Measurements from ENCODE around the gene AMER2. TPM values are rescaled to one million over a fixed set of nuclear protein-coding genes. Genes with fewer than 3 reads are reported as not detected.

The AMER2 gene
- total and polyA plus RNA-seq, 10 donors, result not detected

- no peak for DNase-seq
- H3K36me3 ChIP-seq, result no peaks in the 10 kb centered on the region
- 32 to 82% (median 56%) methylated on average over 5 of the region's 5 CpGs for WGBS, 5 donors
- no peak overlapping the region for H3K27ac ChIP-seq
- H3K9me3 ChIP-seq, result peaks cover 0 to 3% (median 0%) of the 10 kb centered on the region in 8 donors
- intact Hi-C loops (cut with DNase I; ENCODE audit: low total_unique reads), result no loop called here
- no peaks in the 10 kb centered on the region for H3K4me1 ChIP-seq
- H3K27me3 ChIP-seq (replicated peaks in 1 of 7), result peaks cover 0 to 67% (median 9%) of the 10 kb centered on the region in 7 donors
- no peak for TF ChIP-seq POLR2AphosphoS5 (IDR thresholded peaks at IDR 0.05)
- TF ChIP-seq CTCF (IDR thresholded peaks at IDR 0.05 in 8 of 11, conservative IDR thresholded peaks at IDR 0.05 in 3 of 11), result no peak
- no peak overlapping the region for H3K4me3 ChIP-seq
Measured at GRCh38 chr13:25190256-25190655, 18.2 kb upstream of the AMER2 start.

GRCh38 chr13:25187596-25187995 lies 15.5 kb upstream of the AMER2 start:
- H3K27ac ChIP-seq, result no peak overlapping the region
- no peak overlapping the region for H3K4me3 ChIP-seq
- DNase-seq, result no peak
- peaks cover 0 to 55% (median 6%) of the 10 kb centered on the region in 7 donors for H3K27me3 ChIP-seq (replicated peaks in 1 of 7)
- no peaks in the 10 kb centered on the region for H3K9me3 ChIP-seq
- H3K4me1 ChIP-seq, result no peaks in the 10 kb centered on the region
- WGBS, 5 donors, result 72 to 83% (median 75%) methylated on average over 5 of the region's 5 CpGs
- H3K36me3 ChIP-seq, result no peaks in the 10 kb centered on the region
- intact Hi-C loops (cut with DNase I; ENCODE audit: low total_unique reads), result no loop called here
- TF ChIP-seq POLR2AphosphoS5 (IDR thresholded peaks at IDR 0.05) (no peak), POLR2A (IDR thresholded peaks at IDR 0.05) (no peak), CTCF (IDR thresholded peaks at IDR 0.05 in 8 of 11, conservative IDR thresholded peaks at IDR 0.05 in 3 of 11) (no peak)

- Histone ChIP-seq H3K36me3 (no peaks in the 10 kb centered on the region), H3K9me3 (no peaks in the 10 kb centered on the region), H3K4me3 (no peak overlapping the region), H3K27ac (no peak overlapping the region), H3K4me1 (no peaks in the 10 kb centered on the region), H3K27me3 (replicated peaks in 1 of 7) (peaks cover 0 to 47% (median 0%) of the 10 kb centered on the region in 7 donors)
- intact Hi-C loops (cut with DNase I; ENCODE audit: low total_unique reads), result no loop called here
- no peak for TF ChIP-seq CTCF (IDR thresholded peaks at IDR 0.05 in 8 of 11, conservative IDR thresholded peaks at IDR 0.05 in 3 of 11)
- no peak for DNase-seq
- WGBS, 5 donors, result 64 to 87% (median 81%) methylated on average over 12 of the region's 12 CpGs
Measured at GRCh38 chr13:25186187-25186586, 14.1 kb upstream of the AMER2 start.

- no peak for TF ChIP-seq CTCF (IDR thresholded peaks at IDR 0.05 in 8 of 11, conservative IDR thresholded peaks at IDR 0.05 in 3 of 11)
- no peak for TF ChIP-seq POLR2A (IDR thresholded peaks at IDR 0.05)
- TF ChIP-seq POLR2AphosphoS5 (IDR thresholded peaks at IDR 0.05), result no peak
- H3K27me3 ChIP-seq (replicated peaks in 1 of 7), result peaks cover 0 to 69% (median 0%) of the 10 kb centered on the region in 7 donors
- DNase-seq, result no peak
- H3K9me3 ChIP-seq, result peaks cover 0 to 26% (median 0%) of the 10 kb centered on the region in 8 donors
- no peak overlapping the region for H3K27ac ChIP-seq
- intact Hi-C loops (cut with DNase I; ENCODE audit: low total_unique reads), result no loop called here
- no peaks in the 10 kb centered on the region for H3K36me3 ChIP-seq
- no peaks in the 10 kb centered on the region for H3K4me1 ChIP-seq
- H3K4me3 ChIP-seq, result no peak overlapping the region
- WGBS, 5 donors, result 63 to 77% (median 75%) methylated on average over 3 of the region's 3 CpGs
Measured at GRCh38 chr13:25181597-25181996, 9.5 kb upstream of the AMER2 start.
